ENCODE data around the gene DEFB125.
"Not testable (repeated sequence)": the region's sequence is repeated elsewhere in the genome, so short reads cannot be mapped to it uniquely, and the experiment has no call there.

DEFB125 gene

DNA sequence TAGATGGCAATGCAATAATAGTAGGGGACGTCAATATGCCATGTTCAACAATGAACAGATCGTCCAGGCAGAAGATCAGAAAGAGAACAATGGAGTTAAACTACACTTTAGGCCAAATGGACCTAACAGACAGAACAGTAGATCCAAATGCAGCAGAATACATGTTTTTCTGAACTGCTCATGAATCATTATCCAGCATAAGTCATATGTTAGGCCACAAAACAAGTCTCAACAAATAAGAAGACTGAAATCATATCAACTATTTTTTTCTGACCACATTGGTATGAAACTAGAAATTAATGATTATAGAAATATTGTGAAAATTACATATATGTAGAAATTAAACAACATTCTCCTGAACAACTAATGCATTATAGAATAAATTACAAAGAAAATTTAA lies 10.2 kb upstream of the DEFB125 start:
- H3K4me3 ChIP-seq (ENCODE audit: low read depth, low read length), result no peak overlapping the region
- TF ChIP-seq, protein P1, sequence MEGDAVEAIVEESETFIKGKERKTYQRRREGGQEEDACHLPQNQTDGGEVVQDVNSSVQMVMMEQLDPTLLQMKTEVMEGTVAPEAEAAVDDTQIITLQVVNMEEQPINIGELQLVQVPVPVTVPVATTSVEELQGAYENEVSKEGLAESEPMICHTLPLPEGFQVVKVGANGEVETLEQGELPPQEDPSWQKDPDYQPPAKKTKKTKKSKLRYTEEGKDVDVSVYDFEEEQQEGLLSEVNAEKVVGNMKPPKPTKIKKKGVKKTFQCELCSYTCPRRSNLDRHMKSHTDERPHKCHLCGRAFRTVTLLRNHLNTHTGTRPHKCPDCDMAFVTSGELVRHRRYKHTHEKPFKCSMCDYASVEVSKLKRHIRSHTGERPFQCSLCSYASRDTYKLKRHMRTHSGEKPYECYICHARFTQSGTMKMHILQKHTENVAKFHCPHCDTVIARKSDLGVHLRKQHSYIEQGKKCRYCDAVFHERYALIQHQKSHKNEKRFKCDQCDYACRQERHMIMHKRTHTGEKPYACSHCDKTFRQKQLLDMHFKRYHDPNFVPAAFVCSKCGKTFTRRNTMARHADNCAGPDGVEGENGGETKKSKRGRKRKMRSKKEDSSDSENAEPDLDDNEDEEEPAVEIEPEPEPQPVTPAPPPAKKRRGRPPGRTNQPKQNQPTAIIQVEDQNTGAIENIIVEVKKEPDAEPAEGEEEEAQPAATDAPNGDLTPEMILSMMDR (IDR thresholded peaks at IDR 0.05; ENCODE audit: low read depth, low read length), result no peak

DNA sequence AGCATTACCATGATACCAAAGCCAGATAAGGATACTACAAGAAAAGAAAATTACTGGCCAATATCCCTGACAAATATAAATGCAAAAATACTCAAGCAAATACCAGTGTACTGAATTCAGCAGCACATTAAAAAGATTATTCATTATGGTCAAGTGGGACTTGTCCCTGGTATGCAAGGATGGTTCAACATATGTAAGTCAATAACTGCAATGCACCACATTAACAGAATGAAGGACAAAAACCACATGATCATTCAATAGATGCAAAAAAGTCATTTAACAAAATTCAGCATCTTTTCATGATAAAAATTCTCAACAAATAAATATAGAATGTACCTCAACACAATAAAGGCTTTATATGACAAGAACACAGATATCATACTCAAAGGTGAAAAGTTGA lies 9.1 kb upstream of the DEFB125 start:
- TF ChIP-seq, protein P1 (IDR thresholded peaks at IDR 0.05; ENCODE audit: low read depth, low read length), result no peak
- H3K4me3 ChIP-seq (ENCODE audit: low read depth, low read length), result no peak overlapping the region

DNA sequence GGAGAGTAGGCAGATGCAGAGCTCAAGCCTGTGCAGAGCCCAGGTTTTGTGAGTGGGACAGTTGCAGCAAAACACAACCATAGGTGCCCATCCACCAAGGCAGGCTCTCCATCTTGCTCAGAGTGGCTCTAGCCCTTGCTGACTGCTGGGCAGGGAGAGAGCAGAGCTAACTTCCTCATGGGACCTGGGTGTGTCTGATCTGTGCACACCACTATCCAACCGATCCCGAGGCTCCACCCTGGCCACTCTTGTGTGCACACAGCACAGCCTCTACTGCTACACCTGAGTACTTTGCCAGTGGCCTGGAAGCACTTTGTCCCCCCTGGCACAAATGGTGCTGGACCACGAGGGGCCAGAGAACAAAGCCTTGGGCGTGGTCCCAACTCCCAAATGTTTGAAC lies 7.9 kb upstream of the DEFB125 start:
- TF ChIP-seq, protein P1 (IDR thresholded peaks at IDR 0.05; ENCODE audit: low read depth, low read length), result no peak
- H3K4me3 ChIP-seq (ENCODE audit: low read depth, low read length), result no peak overlapping the region

DNA sequence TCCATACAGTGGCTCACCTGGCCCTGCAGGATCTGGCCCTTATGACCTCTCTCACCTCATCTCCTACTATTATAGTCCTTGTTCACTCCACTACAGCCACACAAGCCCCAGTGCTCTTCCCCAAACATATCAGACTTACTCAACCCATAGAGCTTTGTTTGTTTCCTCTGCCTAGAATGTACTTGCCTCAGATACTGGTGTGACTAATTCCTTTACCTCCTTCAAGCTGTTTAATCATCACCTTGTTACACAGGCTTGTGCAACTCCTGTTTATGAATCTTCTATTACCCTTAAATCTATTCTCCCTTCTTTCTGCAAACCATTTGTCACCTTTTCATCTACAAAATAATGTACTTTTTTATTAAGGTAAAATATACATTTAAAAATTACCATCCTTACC lies 3.2 kb downstream of the DEFB125 start:
- no peak overlapping the region for H3K4me3 ChIP-seq (ENCODE audit: low read depth, low read length)
- TF ChIP-seq, protein P1 (IDR thresholded peaks at IDR 0.05; ENCODE audit: low read depth, low read length), result no peak

DNA sequence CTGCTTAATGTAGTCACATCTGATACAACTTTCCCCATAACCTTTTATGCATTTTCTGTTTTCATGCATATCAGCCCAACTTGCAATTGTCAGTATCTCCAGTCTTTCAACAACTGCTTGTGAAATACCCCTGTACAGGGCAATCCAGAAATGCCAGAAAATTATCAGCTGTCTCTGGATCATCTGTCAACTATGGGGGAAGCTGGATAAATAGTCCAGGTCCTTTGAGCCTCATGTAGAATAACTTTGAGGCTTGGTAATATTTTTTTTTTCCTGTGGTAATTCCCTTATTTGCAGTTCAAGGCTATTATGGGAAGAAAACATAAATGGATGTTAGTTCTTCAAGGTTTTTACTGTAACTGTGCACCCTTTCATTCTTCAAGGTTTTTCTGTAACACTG lies 6.2 kb downstream of the DEFB125 start:
- TF ChIP-seq, protein P1 (IDR thresholded peaks at IDR 0.05; ENCODE audit: low read depth, low read length), result no peak
- no peak overlapping the region for H3K4me3 ChIP-seq (ENCODE audit: low read depth, low read length)

DNA sequence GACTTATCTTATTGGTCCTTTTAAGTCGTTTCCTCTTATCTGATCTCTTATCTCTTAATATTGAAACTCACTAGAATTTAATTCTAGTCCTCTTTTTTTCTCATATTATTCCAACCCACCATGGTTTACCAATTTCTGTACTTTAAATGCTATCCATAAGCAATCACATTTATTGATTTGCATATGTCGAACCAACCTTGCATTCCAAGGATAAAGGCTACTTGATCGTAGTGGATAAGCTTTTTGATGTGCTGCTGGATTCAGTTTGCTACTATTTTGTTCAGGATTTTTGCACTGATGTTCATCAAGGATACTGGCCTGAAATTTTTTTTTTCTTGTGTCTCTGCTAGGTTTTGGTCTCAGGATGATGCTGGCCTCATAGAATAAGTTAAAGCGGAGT lies 7.7 kb downstream of the DEFB125 start:
- no peak overlapping the region for H3K4me3 ChIP-seq (ENCODE audit: low read depth, low read length)
- TF ChIP-seq, protein P1 (IDR thresholded peaks at IDR 0.05; ENCODE audit: low read depth, low read length), result no peak

DNA sequence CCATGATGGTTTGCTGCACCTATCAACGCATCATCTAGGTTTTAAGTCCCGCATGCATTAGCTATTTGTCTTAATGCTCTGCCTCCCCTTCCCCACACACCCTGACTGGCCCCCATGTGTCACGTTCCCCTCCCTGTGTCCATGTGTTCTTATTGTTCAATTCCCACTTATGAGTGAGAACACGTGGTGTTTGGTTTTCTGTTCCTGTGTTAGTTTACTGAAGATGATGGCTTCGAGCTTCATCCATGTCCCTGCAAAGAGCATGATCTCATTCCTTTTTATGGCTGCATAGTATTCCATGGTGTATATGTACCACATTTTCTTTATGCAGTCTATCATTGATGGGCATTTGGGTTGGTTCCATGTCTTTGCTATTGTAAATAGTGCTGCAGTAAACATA lies 10.2 kb downstream of the DEFB125 start:
- H3K4me3 ChIP-seq (ENCODE audit: low read depth, low read length), result not testable (repeated sequence)

DNA sequence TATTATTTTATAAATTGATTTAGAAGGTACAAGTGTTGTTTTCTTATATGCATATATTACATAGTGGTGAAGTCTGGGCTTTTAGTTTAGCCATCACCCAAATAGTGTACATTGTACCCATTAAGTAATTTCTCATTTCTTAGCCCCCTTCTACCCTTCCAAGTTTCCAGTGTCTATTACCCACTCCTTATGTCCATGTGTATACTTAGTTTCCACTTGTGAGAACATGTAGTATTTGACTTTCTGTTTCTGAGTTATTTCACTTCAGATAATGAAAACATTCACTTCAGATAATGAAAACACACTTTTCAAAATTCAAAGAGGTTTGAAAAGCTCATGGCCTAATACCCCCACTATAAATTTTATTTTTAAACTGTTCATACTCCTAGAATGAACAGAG lies 14.5 kb downstream of the DEFB125 start:
- H3K4me3 ChIP-seq (ENCODE audit: low read depth, low read length), result no peak overlapping the region
- TF ChIP-seq, protein P1 (IDR thresholded peaks at IDR 0.05; ENCODE audit: low read depth, low read length), result no peak

Data from WI38 (cell line).